Caco-2 (cell line): ENCODE data around the gene OCEL1. TPM values are rescaled to one million over a fixed set of nuclear protein-coding genes. Genes with fewer than 3 reads are reported as not detected.
A peak's percentile ranks its signal among the peaks of the same experiment; 100 is the strongest.

Source experiments
- BruUV-seq: library from RNA; stranded (reverse); fragments of 400-500 nt; replicated peaks from 2 replicates; lab custom pipeline; 2021; lab: Mats Ljungman, UMichigan
- CTCF ChIA-PET: fragments of 300-600 bp; sonication (Branson Sonifier 250); formaldehyde crosslinking; loops from one replicate; lab custom pipeline; 2022; ENCODE audit warnings: antibody characterized with exemption; lab: Charles Lee
- POLR2A ChIA-PET: fragments of 300-600 bp; sonication (Branson Sonifier 250); formaldehyde crosslinking; loops from one replicate; lab custom pipeline; 2022; ENCODE audit warnings: antibody characterized with exemption; lab: Charles Lee
- DNase-seq, 2 experiments: peaks; one replicate each; pipeline versions ENCODE4 v3.0.0 to v3.0.0-alpha.2; 2020 to 2022
- H3K27me3 ChIP-seq: replicated peaks from 2 replicates; pipeline ENCODE4 v1.6.0; 2011; ENCODE audit warnings: low read length; ENCODE audit not compliant: control insufficient read depth, insufficient read depth
- H3K36me3 ChIP-seq: 2 replicates; pipeline ENCODE4 v1.5.1; 2011; ENCODE audit warnings: low read length; ENCODE audit not compliant: control insufficient read depth, insufficient read depth
- H3K4me1 ChIP-seq: fragments of 250-450 bp; sonication (Bioruptor Pico); 2 replicates; pipeline ENCODE4 v1.5.1; 2020; ENCODE audit warnings: mild to moderate bottlenecking
- H3K4me3 ChIP-seq: 2 replicates; pipeline ENCODE4 v1.5.1; 2011; ENCODE audit warnings: low read depth, mild to moderate bottlenecking, control low read depth, low read length
- H3K9me3 ChIP-seq: fragments of 250-450 bp; sonication (Bioruptor Pico); 2 replicates; pipeline ENCODE4 v1.5.1; 2020; ENCODE audit warnings: mild to moderate bottlenecking, moderate library complexity
- H3K27ac Mint-ChIP-seq: one replicate; pipeline ENCODE4 v1.8.0; 2022; ENCODE audit warnings: mixed read lengths; ENCODE audit not compliant: unreplicated experiment
- H3K27me3 Mint-ChIP-seq: one replicate; pipeline ENCODE4 v1.8.0; 2022; ENCODE audit warnings: mixed read lengths; ENCODE audit not compliant: insufficient read depth, unreplicated experiment
- H3K36me3 Mint-ChIP-seq: one replicate; pipeline ENCODE4 v1.8.0; 2022; ENCODE audit warnings: mild to moderate bottlenecking, mixed read lengths; ENCODE audit not compliant: insufficient read depth, unreplicated experiment
- H3K4me1 Mint-ChIP-seq: one replicate; pipeline ENCODE4 v1.8.0; 2022; ENCODE audit warnings: low read depth, mixed read lengths; ENCODE audit not compliant: unreplicated experiment
- H3K4me3 Mint-ChIP-seq: one replicate; pipeline ENCODE4 v1.8.0; 2022; ENCODE audit warnings: mild to moderate bottlenecking, moderate library complexity, mixed read lengths; ENCODE audit not compliant: unreplicated experiment
- H3K9me3 Mint-ChIP-seq: one replicate; pipeline ENCODE4 v1.8.0; 2022; ENCODE audit warnings: mixed read lengths; ENCODE audit not compliant: unreplicated experiment
- intact Hi-C: fragments of 100-400 bp; cut with micrococcal nuclease; formaldehyde crosslinking; loops from one replicate; pipeline ENCODE4 v1.10.0; 2022; ENCODE audit not compliant: unreplicated experiment
- total RNA-seq: library from RNA; stranded (reverse); gene quantifications from 2 replicates; pipeline ENCODE4 v1.2.3, GENCODE V29; 2022
- TF ChIP-seq, protein P1 (sequence below), 2 experiments: fragments of 200-600 bp in 1 of 2; IDR thresholded peaks; 1 replicate in 1 of 2; 2 replicates in 1 of 2; pipeline versions ENCODE4 v1.5.1 to v1.8.0; 2011 to 2022; ENCODE audit warnings: antibody characterized with exemption in 1 of 2, control low read depth in 1 of 2, inconsistent platforms in 1 of 2, low read depth in 1 of 2, low read length in 1 of 2, mild to moderate bottlenecking in 1 of 2, moderate library complexity in 1 of 2; ENCODE audit not compliant: insufficient read depth in 1 of 2, severe bottlenecking in 1 of 2, unreplicated experiment in 1 of 2

Gene OCEL1
- total RNA-seq, 1 experiment from 2014 or later: 14.9 TPM

DNA sequence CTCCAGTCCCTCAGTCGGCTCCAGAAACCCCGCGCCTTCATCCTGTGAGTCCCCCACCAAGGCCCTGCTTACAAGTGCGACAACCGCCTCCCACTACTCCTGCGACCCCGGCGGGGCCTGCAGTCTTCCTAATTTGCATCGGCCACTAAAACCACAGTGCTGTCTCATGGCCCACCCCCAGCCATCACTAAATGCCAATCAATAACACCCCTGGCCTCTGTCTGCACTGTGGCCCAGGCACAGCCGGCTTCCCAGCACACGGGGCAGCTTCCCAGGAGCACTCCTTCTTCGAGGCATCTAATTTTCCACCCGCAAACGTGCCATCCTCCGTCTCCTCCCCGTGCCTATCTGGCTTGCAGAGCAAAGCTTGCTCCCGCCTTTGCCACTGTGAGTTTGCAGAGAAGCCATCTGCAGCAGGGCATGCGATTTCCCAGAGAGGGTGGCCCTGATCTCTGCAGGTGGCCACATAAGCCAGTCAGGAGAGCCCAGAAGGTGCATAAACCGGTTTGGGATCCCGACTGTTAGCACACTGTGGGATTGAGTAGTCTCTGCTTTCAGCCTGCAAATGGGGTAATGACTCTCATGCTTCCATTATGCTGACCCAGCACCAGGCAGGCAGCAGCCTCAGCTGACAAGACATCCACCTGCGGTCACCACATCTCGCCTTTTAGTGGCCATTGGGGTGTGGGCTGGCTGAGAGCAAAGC lies 44.9 kb upstream of the OCEL1 start:
- peak overlapping the region; percentile 45 for H3K27ac Mint-ChIP-seq

DNA sequence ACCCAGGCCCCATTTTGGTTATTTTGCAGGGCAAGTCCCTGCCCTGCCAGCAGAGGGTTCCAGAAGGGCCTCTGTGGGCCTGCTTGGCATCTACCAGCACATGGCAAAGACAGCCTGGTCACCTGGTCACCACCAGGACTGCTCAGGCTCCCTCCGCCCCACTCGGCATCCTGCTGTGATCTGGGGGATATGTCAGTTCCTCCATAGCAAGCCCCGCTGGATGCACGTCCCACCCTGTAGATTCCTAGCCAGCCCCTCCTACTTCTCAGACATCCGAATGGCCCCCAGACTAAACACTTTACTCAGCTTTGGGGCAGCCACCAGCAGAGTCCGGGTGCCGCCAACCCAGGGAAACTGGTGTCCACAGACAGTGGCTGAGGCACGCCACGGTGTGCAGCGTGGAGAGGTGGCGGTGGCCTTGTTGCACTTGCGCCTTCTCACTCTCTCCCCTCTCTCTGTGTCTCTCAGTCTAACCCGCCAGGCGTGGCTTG lies 42.7 kb upstream of the OCEL1 start:
- Histone ChIP-seq H3K36me3 (no peaks in the 10 kb centered on the region), H3K9me3 (no peaks in the 10 kb centered on the region), H3K27me3 (no peaks in the 10 kb centered on the region), H3K4me1 (no peaks in the 10 kb centered on the region), H3K4me3 (no peak overlapping the region)
- TF ChIP-seq, protein P1, sequence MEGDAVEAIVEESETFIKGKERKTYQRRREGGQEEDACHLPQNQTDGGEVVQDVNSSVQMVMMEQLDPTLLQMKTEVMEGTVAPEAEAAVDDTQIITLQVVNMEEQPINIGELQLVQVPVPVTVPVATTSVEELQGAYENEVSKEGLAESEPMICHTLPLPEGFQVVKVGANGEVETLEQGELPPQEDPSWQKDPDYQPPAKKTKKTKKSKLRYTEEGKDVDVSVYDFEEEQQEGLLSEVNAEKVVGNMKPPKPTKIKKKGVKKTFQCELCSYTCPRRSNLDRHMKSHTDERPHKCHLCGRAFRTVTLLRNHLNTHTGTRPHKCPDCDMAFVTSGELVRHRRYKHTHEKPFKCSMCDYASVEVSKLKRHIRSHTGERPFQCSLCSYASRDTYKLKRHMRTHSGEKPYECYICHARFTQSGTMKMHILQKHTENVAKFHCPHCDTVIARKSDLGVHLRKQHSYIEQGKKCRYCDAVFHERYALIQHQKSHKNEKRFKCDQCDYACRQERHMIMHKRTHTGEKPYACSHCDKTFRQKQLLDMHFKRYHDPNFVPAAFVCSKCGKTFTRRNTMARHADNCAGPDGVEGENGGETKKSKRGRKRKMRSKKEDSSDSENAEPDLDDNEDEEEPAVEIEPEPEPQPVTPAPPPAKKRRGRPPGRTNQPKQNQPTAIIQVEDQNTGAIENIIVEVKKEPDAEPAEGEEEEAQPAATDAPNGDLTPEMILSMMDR (IDR thresholded peaks at IDR 0.05; ENCODE audit: insufficient read depth in 1 of 2, low read depth in 1 of 2, low read length in 1 of 2, severe bottlenecking in 1 of 2, unreplicated experiment in 1 of 2): no peak
- no TSS peak for BruUV-seq
- no peaks in the 10 kb centered on the region for H3K27me3 Mint-ChIP-seq
- intact Hi-C loops: no loop called here
- no peak for DNase-seq
- peaks cover 28% of the 10 kb centered on the region for H3K36me3 Mint-ChIP-seq
- no peak overlapping the region for H3K4me3 Mint-ChIP-seq
- CTCF ChIA-PET: no interaction called here
- no peak overlapping the region for H3K27ac Mint-ChIP-seq
- H3K9me3 Mint-ChIP-seq: no peaks in the 10 kb centered on the region
- no peaks in the 10 kb centered on the region for H3K4me1 Mint-ChIP-seq
- POLR2A ChIA-PET: no interaction called here

More for the DNA sequence above, 44.9 kb upstream of the OCEL1 start:
- Histone ChIP-seq H3K4me1 (no peaks in the 10 kb centered on the region), H3K9me3 (no peaks in the 10 kb centered on the region), H3K27me3 (no peaks in the 10 kb centered on the region), H3K36me3 (no peaks in the 10 kb centered on the region), H3K4me3 (no peak overlapping the region)
- TF ChIP-seq, protein P1 (IDR thresholded peaks at IDR 0.05; ENCODE audit: insufficient read depth in 1 of 2, low read depth in 1 of 2, low read length in 1 of 2, severe bottlenecking in 1 of 2, unreplicated experiment in 1 of 2): no peak
- no peaks in the 10 kb centered on the region for H3K9me3 Mint-ChIP-seq
- POLR2A ChIA-PET: no interaction called here
- peaks cover 35% of the 10 kb centered on the region for H3K36me3 Mint-ChIP-seq
- no peak for DNase-seq
- intact Hi-C loops: no loop called here
- H3K4me3 Mint-ChIP-seq: no peak overlapping the region
- H3K4me1 Mint-ChIP-seq: no peaks in the 10 kb centered on the region
- CTCF ChIA-PET: no interaction called here
- no TSS peak for BruUV-seq
- H3K27me3 Mint-ChIP-seq: no peaks in the 10 kb centered on the region

DNA sequence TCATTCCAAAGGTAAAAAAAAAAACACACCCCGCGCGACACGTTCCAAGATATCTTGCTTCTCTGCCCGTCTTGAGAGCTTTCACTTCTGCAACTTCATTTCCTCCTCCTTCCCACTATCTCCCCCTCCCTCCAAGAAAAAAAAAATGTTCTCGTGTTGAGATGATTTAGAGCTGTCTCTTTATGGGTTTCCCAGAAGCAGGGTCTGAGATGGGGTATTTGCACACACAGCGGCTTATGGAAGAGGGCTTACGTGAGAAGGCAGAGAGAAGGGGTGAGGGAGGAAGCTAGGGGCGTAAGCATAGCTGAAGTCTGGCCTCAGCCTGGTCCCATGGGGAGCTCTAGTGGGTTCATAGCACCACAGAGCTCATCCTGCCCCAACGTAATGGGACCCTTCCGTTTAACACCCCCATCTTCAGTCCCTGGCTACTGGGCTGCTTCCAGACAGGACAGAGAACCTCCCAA lies 42.1 kb upstream of the OCEL1 start:
- Mint-ChIP-seq H3K4me3 (no peak overlapping the region), H3K36me3 (peaks cover 28% of the 10 kb centered on the region), H3K9me3 (no peaks in the 10 kb centered on the region), H3K4me1 (no peaks in the 10 kb centered on the region), H3K27me3 (no peaks in the 10 kb centered on the region), H3K27ac (no peak overlapping the region)
- no peaks in the 10 kb centered on the region for H3K27me3 ChIP-seq
- no peaks in the 10 kb centered on the region for H3K9me3 ChIP-seq
- H3K36me3 ChIP-seq: no peaks in the 10 kb centered on the region
- ChIA-PET POLR2A (no interaction called here), CTCF (interaction anchor here (0.6 kb wide), 1 partner anchor 229 kb away, joined by 4 read pairs; no protein-coding TSS in a partner anchor)
- H3K4me3 ChIP-seq: no peak overlapping the region
- BruUV-seq: no TSS peak
- intact Hi-C loops: no loop called here
- DNase-seq: no peak
- no peaks in the 10 kb centered on the region for H3K4me1 ChIP-seq
- TF ChIP-seq, protein P1 (IDR thresholded peaks at IDR 0.05; ENCODE audit: insufficient read depth in 1 of 2, low read depth in 1 of 2, low read length in 1 of 2, severe bottlenecking in 1 of 2, unreplicated experiment in 1 of 2): no peak
